Esophagus muscularis mucosa (tissue), 4 donors: Measurements from ENCODE around the gene FOXC2.

Experiments used
- CTCF ChIP-seq, 3 experiments: fragments of 200-600 bp in 2 of 3; fragments of 450-650 bp in 1 of 3; sonication (generic) in 2 of 3; IDR thresholded peaks; one replicate each; pipeline ENCODE4 v1.5.1; 2017 to 2019; ENCODE audit warnings: antibody characterized with exemption in 3 of 3, mild to moderate bottlenecking in 2 of 3, moderate library complexity in 1 of 3
- EP300 ChIP-seq: sonication (generic); formaldehyde crosslinking; IDR thresholded peaks from one replicate; pipeline ENCODE4 v1.6.1; 2017; ENCODE audit warnings: antibody characterized with exemption
- POLR2A ChIP-seq: fragments of 450-650 bp; IDR thresholded peaks from one replicate; pipeline ENCODE4 v1.6.1; 2017; ENCODE audit warnings: antibody characterized with exemption, moderate library complexity, mild to moderate bottlenecking, low read depth
- POLR2AphosphoS5 ChIP-seq, 2 donors: sonication (generic); formaldehyde crosslinking; IDR thresholded peaks; one replicate each; pipeline ENCODE4 v1.6.1; 2017; ENCODE audit warnings: antibody characterized with exemption in 2 of 2

GRCh38 chr16:86533076-86533475 lies 33.6 kb upstream of the FOXC2 start:
- TF ChIP-seq CTCF (IDR thresholded peaks at IDR 0.05) = no peak
- no peak for TF ChIP-seq POLR2AphosphoS5 (IDR thresholded peaks at IDR 0.05)
- TF ChIP-seq POLR2A = no peak
- TF ChIP-seq EP300 = no peak
